ENCODE data around the gene SNAI3. TPM values are rescaled to one million over a fixed set of nuclear protein-coding genes. Genes with fewer than 3 reads are reported as not detected.
A peak's percentile ranks its signal among the peaks of the same experiment; 100 is the strongest.

SNAI3 gene
- total and polyA plus RNA-seq, 2 of the 4 experiments (the other 2 are of a cell fraction) = 0.21 TPM; not detected in 1

DNA sequence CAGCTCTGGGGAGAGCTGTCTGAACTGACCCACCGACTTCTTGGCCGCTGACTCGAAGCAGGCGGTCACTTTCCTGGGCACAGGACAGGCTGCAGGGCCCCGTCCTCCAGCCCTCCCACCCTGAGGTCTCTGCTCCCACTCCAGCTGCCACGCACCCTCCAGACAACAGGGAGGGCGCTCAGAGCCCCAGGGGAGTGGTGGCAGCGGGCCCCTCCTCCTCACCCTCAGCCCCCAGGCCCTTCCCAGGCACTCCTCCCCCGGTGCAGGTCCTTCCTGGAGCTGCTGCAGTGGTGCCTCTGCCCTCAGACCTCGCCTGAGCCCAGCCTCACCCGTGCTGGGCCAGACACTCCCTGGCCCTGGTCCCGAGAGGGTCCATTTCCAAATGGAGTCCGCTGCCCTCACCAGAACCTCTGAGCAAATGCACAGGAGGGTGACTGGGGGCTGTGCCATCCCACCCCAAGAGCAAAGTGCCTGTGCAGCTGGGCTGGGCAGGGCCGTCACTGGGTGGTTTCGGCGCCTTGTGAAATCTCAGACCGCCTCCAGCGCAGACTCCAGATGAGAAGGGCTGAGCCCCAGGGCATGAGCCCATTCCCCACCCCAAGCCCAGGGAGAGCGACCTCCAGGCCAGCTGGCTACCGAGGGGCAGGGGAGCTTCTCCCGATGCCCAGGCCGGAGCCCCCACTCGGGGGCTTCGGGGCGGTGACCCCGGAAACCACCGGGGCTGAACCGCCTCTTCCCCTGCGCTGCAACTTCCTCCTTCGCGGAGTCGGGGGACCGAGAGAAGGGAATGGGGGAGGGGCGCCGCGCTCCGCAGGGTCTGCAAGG is 36.2 kb downstream of the SNAI3 start:
- peak overlapping the region; percentile 97 for H2AK9ac ChIP-seq (replicated peaks; ENCODE audit: low read depth, low read length, poor library complexity)
- 16% methylated on average over 5 of the region's 37 CpGs; no CpG with 5 or more reads in 1 of the 2 experiments for WGBS, 2 experiments (ENCODE audit: extremely low coverage in 2 of 2, insufficient read length in 1 of 2)
- H3K27me3 ChIP-seq (ENCODE audit: control insufficient read depth, insufficient read depth, low read length) = no peaks in the 10 kb centered on the region
- DNase-seq (peak; percentile 8), ATAC-seq (ENCODE audit: low read depth) (peak; percentile 57)
- peak overlapping the region; percentile 49; the same call in 1 of the 2 replicates for H4K91ac ChIP-seq (ENCODE audit: insufficient read depth, low read depth, low read length)
- ChIA-PET POLR2A (ENCODE audit: unreplicated experiment) (no interaction called here), CTCF (no interaction called here)
- peaks cover 0 to 20% of the 10 kb centered on the region in 2 experiments; a peak in 1 of 4 replicates for H3K79me1 ChIP-seq (ENCODE audit: low read depth in 1 of 2, low read length in 2 of 2)
- peak overlapping the region; percentile 85 for H3K4me2 ChIP-seq (ENCODE audit: low read depth, low read length)
- peak overlapping the region; percentile 75 for H3K9ac ChIP-seq (ENCODE audit: low read depth, low read length)
- peaks cover 8% of the 10 kb centered on the region for H3K36me3 ChIP-seq (ENCODE audit: control insufficient read depth, insufficient read depth, low read length)
- H3K27ac ChIP-seq (ENCODE audit: insufficient read depth, low read length) = peak overlapping the region; percentile 64
- peak overlapping the region in 1 of 2 experiments; percentile 84; a peak in 1 of 4 replicates for H4K8ac ChIP-seq (ENCODE audit: low read depth in 2 of 2, low read length in 2 of 2)
- peak overlapping the region; percentile 93 for H3K4me3 ChIP-seq (ENCODE audit: insufficient read depth, low read depth, low read length)
- H4K20me1 ChIP-seq (ENCODE audit: insufficient read depth, low read length) = peaks cover 3% of the 10 kb centered on the region
- intact Hi-C loops (cut with micrococcal nuclease) = no loop called here
- no peak overlapping the region for H2BK5ac ChIP-seq (ENCODE audit: low read depth, low read length, poor library complexity, severe bottlenecking)
- peak overlapping the region; percentile 90; the same call in 1 of the 2 replicates for H3K14ac ChIP-seq (replicated peaks; ENCODE audit: low read depth, low read length)
- TF ChIP-seq MAZ (IDR thresholded peaks at IDR 0.05; ENCODE audit: borderline replicate concordance, low read depth, low read length) (no peak), RFX5 (IDR thresholded peaks at IDR 0.05; ENCODE audit: low read depth, low read length) (no peak), CEBPB (IDR thresholded peaks at IDR 0.05; ENCODE audit: low read depth, low read length) (0 out of 2 replicates have a peak, but pooled peaks have one; percentile 25), POLR2A (IDR thresholded peaks at IDR 0.05; ENCODE audit: low read depth, low read length) (no peak), SMC3 (IDR thresholded peaks at IDR 0.05; ENCODE audit: low read depth, low read length) (no peak)
- H2BK120ac ChIP-seq (ENCODE audit: low read depth, low read length) = no peak overlapping the region
- no peaks in the 10 kb centered on the region for H3K9me3 ChIP-seq (ENCODE audit: control insufficient read depth, insufficient read depth, low read length)
- no peak overlapping the region for H2BK15ac ChIP-seq (ENCODE audit: low read depth, low read length)
- dilution Hi-C loops (cut with HindIII; ENCODE audit: low sequenced_read_pairs, unreplicated experiment) = no loop called here
- no peaks in the 10 kb centered on the region for H3K9me1 ChIP-seq (ENCODE audit: insufficient read depth, low read length)
- H3K56ac ChIP-seq (ENCODE audit: extremely low read depth, insufficient read depth, low read length) = no peak overlapping the region
- H2AFZ ChIP-seq (replicated peaks; ENCODE audit: low read length, poor library complexity) = peak overlapping the region; percentile 95
- in situ Hi-C loops (cut with MboI; ENCODE audit: low sequenced_read_pairs) = no loop called here
- H2AK5ac ChIP-seq (ENCODE audit: low read depth, low read length) = peak overlapping the region; percentile 70
- BruUV-seq (replicated peaks) = no TSS peak
- peak overlapping the region; percentile 41 for H3K23ac ChIP-seq (ENCODE audit: low read depth, low read length)
- H3K4me1 ChIP-seq (ENCODE audit: control insufficient read depth, insufficient read depth, low read length) = peaks cover 5% of the 10 kb centered on the region; the same call in 1 of the 2 replicates
- no peak overlapping the region for H2BK20ac ChIP-seq (ENCODE audit: low read depth, low read length)
- peak overlapping the region; percentile 47; the same call in 1 of the 2 replicates for H3K18ac ChIP-seq (ENCODE audit: low read depth, low read length)
- peak overlapping the region; percentile 67; the same call in 1 of the 2 replicates for H4K5ac ChIP-seq (ENCODE audit: low read depth, low read length)
- H3K4ac ChIP-seq (ENCODE audit: low read depth, low read length) = peak overlapping the region; percentile 60

All from IMR-90 (cell line).